ENCODE measurements around the gene DSEL. TPM values are rescaled to one million over a fixed set of nuclear protein-coding genes. Genes with fewer than 3 reads are reported as not detected.

The DSEL gene
- total RNA-seq, 2 donors from 2014 or later, result 4.7 to 6.8 TPM

DNA sequence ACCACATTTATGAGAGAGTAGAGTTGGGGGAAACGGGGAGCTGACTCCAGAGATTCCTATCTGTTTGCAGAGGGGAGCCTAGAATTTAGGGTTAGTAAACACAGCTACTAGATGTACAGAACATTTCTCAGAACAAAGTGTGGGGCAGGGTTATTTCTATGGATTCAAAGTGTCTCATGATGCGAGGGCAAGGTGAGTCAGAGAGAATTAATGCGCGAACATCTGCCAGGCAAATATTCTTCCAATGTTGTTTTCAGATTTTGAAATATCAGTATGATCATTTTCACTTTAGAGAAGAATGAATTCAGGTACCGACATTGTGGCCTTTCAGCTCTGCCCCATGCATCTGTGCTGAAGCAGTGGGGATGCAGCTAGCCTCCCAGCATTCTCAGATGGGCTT lies 2.0 kb upstream of the DSEL start:
- no peaks in the 10 kb centered on the region for H3K9me3 ChIP-seq

DNA sequence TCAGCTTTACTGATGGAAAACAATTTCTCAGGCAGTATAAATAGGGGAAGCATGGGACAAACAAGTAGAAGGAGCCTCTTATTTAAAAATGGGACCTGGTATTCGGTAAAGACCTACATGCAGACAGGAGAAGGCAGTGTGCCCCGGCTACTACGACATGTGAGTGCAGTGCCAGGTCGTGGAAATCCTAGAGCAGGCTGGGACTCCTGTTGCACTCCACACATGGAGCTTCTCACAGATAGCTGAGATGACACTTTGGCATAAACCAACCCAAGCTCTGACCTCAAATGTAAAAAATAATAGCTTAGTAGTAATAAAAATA lies 885 bp upstream of the DSEL start:
- TF ChIP-seq, protein P1, sequence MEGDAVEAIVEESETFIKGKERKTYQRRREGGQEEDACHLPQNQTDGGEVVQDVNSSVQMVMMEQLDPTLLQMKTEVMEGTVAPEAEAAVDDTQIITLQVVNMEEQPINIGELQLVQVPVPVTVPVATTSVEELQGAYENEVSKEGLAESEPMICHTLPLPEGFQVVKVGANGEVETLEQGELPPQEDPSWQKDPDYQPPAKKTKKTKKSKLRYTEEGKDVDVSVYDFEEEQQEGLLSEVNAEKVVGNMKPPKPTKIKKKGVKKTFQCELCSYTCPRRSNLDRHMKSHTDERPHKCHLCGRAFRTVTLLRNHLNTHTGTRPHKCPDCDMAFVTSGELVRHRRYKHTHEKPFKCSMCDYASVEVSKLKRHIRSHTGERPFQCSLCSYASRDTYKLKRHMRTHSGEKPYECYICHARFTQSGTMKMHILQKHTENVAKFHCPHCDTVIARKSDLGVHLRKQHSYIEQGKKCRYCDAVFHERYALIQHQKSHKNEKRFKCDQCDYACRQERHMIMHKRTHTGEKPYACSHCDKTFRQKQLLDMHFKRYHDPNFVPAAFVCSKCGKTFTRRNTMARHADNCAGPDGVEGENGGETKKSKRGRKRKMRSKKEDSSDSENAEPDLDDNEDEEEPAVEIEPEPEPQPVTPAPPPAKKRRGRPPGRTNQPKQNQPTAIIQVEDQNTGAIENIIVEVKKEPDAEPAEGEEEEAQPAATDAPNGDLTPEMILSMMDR (IDR thresholded peaks at IDR 0.05), result no peak
- H3K27me3 ChIP-seq, result no peaks in the 10 kb centered on the region
- H3K36me3 ChIP-seq, result no peaks in the 10 kb centered on the region
- peaks cover 0 to 9% of the 10 kb centered on the region in 2 donors for H3K4me1 ChIP-seq
- no peaks in the 10 kb centered on the region for H3K9me3 ChIP-seq
- peak overlapping the region; percentile 83 to 90 for H3K27ac ChIP-seq
- peak; percentile 62 for DNase-seq (ENCODE audit: low spot score)
- peak overlapping the region; percentile 43 to 80 for H3K4me3 ChIP-seq

More for the DNA sequence above, 2.0 kb upstream of the DSEL start:
- peak overlapping the region in 1 of 2 donors; percentile 90 for H3K27ac ChIP-seq
- TF ChIP-seq, protein P1 (IDR thresholded peaks at IDR 0.05), result no peak
- DNase-seq (ENCODE audit: low spot score), result no peak
- no peaks in the 10 kb centered on the region for H3K36me3 ChIP-seq
- H3K4me1 ChIP-seq, result peaks cover 0 to 9% of the 10 kb centered on the region in 2 donors
- no peak overlapping the region for H3K4me3 ChIP-seq
- H3K27me3 ChIP-seq, result no peaks in the 10 kb centered on the region

DNA sequence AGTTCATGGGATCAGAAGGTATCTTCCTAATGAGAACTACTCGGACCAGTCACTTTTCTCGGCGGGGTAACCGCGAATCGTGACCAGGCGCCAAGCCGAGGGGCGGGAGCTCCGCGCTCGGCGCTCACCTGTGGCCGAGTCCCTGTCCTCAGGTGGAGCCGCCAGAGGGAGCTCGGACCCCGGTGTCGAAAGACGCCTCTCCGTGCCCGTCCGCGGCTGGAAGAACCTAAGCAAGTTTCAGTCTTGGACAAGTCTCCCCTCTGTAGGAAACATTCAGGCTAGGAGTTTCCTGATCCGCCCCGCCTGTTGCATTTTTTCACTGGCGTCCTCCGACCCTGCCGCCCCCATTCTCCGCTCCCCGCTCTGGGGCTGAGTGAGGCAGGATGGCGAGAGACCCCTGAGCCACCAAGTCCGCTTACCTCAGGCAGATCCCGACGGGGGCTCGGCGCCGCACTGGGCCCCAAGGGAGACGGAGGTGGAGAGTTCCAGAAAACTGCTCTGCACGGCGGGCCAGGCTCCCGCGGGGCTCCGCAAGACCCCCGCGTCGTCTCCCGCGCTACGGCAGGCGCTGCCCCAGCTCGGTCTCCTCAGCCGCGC lies 480 bp downstream of the DSEL start:
- H3K27me3 ChIP-seq, result no peaks in the 10 kb centered on the region
- peaks cover 0 to 9% of the 10 kb centered on the region in 2 donors for H3K4me1 ChIP-seq
- peak overlapping the region; percentile 77 to 80 for H3K4me3 ChIP-seq
- H3K9me3 ChIP-seq, result no peaks in the 10 kb centered on the region
- DNase-seq (ENCODE audit: low spot score), result peak; percentile 88
- TF ChIP-seq, protein P1 (IDR thresholded peaks at IDR 0.05), result peak; percentile 63 to 81
- H3K36me3 ChIP-seq, result no peaks in the 10 kb centered on the region
- H3K27ac ChIP-seq, result peak overlapping the region; percentile 83 to 90

DNA sequence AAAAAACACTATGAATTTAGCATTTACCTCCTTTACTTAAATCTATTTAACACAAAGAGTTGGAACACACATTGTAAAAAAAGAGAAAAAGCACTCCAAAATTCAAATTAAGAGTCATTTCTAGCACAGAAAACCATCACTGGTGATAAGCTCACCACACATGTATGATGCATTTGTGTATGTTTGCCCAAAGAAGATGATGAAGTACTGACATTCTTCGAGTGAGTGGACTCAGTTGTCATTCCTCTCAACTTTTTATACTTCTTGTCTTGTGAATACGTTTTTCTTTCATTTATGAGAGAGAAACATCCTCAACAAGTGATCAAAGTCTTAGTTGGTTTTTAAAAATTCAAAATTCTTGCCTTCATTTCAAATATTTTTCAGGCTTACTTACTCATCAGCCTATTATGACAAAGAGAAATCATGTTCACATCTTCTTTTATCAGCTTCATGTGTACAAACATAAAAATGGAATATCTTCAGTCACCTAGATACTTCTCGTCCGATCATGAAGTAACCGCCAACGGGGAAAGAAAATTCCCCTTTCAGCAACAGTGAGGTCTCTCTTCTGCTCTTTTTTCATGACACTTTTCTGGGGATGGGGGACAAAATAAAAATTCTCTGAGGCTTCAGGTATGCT lies 1.5 kb downstream of the DSEL start:
- DNase-seq (ENCODE audit: low spot score), result no peak
- TF ChIP-seq, protein P1 (IDR thresholded peaks at IDR 0.05), result no peak
- Histone ChIP-seq H3K36me3 (no peaks in the 10 kb centered on the region), H3K9me3 (no peaks in the 10 kb centered on the region), H3K27ac (peak overlapping the region in 1 of 2 donors; percentile 83), H3K4me1 (peaks cover 0 to 9% of the 10 kb centered on the region in 2 donors), H3K27me3 (no peaks in the 10 kb centered on the region), H3K4me3 (peak overlapping the region in 1 of 2 donors; percentile 80)

DNA sequence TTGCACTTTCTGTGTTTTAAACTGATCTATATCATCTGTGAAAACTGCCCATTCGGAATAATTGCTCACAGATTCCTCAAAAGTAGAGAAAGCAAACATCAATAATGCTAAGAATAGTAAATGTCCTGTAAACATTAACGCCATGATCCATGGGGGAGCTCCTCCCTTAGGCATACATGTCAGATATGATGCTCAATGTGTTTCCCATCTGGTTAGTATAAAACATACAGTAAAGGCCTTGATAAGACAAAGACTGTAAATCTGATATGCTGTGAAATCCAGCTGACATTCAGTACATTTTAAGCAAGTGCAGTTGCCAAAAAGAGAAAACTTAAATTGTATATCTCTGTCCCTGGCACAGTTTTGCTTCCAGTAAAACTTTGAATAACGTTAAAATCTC lies 2.1 kb downstream of the DSEL start:
- TF ChIP-seq, protein P1 (IDR thresholded peaks at IDR 0.05), result no peak
- DNase-seq (ENCODE audit: low spot score), result no peak
- Histone ChIP-seq H3K27me3 (no peaks in the 10 kb centered on the region), H3K9me3 (no peaks in the 10 kb centered on the region), H3K4me1 (peaks cover 0 to 9% of the 10 kb centered on the region in 2 donors), H3K4me3 (no peak overlapping the region), H3K27ac (no peak overlapping the region), H3K36me3 (no peaks in the 10 kb centered on the region)
